ENCODE results near the gene GOLGA8A.
"Not testable (repeated sequence)": the region's sequence is repeated elsewhere in the genome, so short reads cannot be mapped to it uniquely, and the experiment has no call there.

The GOLGA8A gene

DNA sequence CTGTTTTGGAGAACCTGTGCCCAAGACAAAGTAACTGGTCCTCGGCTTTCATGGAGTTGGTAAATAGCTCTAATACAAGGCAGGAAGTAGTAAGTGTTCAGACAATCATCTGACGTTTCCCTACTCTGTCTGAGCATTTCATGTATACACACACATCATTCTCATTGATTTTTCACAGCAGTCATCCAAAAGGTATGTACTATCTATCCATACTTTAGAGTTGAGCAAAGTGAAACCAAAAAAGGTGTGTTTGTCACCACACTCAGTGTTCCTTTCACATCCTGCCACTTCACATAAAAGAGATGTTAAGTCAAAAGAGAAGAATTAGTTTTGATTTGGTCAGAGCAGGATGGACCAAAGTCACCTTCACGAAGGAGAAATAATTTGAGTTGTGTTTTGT lies 33.7 kb downstream of the GOLGA8A start:
- not testable (repeated sequence) for DNase-seq

GRCh38 chr15:34403160-34403598 lies 34.4 kb downstream of the GOLGA8A start:
- DNase-seq, result not testable (repeated sequence)

- not testable (repeated sequence) for DNase-seq
These were observed 39.9 kb downstream of the GOLGA8A start for GRCh38 chr15:34397637-34398259.

DNA sequence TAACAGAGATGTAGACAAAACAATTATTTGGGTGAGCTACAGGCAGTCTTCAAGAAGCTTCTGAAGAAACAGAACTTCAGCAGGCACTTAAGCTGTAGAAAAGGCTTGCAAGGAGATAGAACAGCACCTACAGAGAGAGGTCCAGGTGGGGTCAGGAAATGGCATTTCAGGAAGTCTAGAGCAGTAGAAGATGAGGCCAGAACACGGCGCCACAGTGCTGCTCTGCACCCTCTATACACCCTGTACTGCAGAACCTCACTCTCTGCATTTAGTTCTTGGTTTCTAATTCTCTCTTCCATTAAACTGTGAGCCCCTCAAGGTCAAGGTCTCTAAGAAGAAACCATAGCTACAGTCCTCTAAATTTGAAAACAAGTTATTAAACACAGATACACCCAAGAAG lies 44.6 kb downstream of the GOLGA8A start:
- not testable (repeated sequence) for DNase-seq

- DNase-seq, result not testable (repeated sequence)
These were observed 48.0 kb downstream of the GOLGA8A start for GRCh38 chr15:34389594-34390086.

Data from NCI-H82 (cell line).